CD14-positive monocyte (primary cell): ENCODE data around the gene HSD17B8. TPM values are rescaled to one million over a fixed set of nuclear protein-coding genes. Genes with fewer than 3 reads are reported as not detected.

Experiments
- DNase-seq, 3 donors: peaks; one replicate each; pipeline ENCODE4 v3.0.0-alpha.2; 2011 to 2022
- H2AFZ ChIP-seq: 2 replicates; pipeline ENCODE4 v1.6.0; 2012; ENCODE audit warnings: mild to moderate bottlenecking, low read depth, low read length, inconsistent platforms; ENCODE audit not compliant: insufficient read depth, poor library complexity, severe bottlenecking
- H3K27ac ChIP-seq, 2 donors: 1 replicate in 1 of 2; 2 replicates in 1 of 2; pipeline ENCODE4 v1.5.1; 2012 to 2013; ENCODE audit warnings: low read length in 2 of 2, control low read depth in 1 of 2, inconsistent platforms in 1 of 2, low read depth in 1 of 2, mild to moderate bottlenecking in 1 of 2
- H3K27me3 ChIP-seq, 2 donors: one replicate each; pipeline versions ENCODE4 v1.6.0 to v1.6.1; 2011 to 2013; ENCODE audit warnings: low read length in 2 of 2; ENCODE audit not compliant: control insufficient read depth in 2 of 2, insufficient read depth in 2 of 2
- H3K36me3 ChIP-seq, 2 donors: replicated peaks in 1 of 2; 1 replicate in 1 of 2; 2 replicates in 1 of 2; pipeline versions ENCODE4 v1.5.1 to v1.6.1; 2012 to 2013; ENCODE audit warnings: low read length in 2 of 2, control low read depth in 1 of 2, inconsistent platforms in 1 of 2, mild to moderate bottlenecking in 1 of 2; ENCODE audit not compliant: insufficient read depth in 2 of 2, control insufficient read depth in 1 of 2
- H3K4me1 ChIP-seq, 2 donors: 1 replicate in 1 of 2; 2 replicates in 1 of 2; pipeline versions ENCODE4 v1.5.1 to v1.6.1; 2012 to 2013; ENCODE audit warnings: low read length in 2 of 2, control low read depth in 1 of 2, inconsistent platforms in 1 of 2, mild to moderate bottlenecking in 1 of 2, moderate library complexity in 1 of 2; ENCODE audit not compliant: insufficient read depth in 2 of 2, control insufficient read depth in 1 of 2
- H3K4me2 ChIP-seq: replicated peaks from 2 replicates; pipeline ENCODE3; 2012; ENCODE audit warnings: low read length, moderate library complexity, mild to moderate bottlenecking; ENCODE audit not compliant: poor library complexity, severe bottlenecking; ENCODE audit errors: extremely low read depth
- H3K4me3 ChIP-seq, 3 experiments: fragments of 200-600 bp in 1 of 3; sonication (generic) in 1 of 3; replicated peaks in 1 of 3; 1 replicate in 2 of 3; 2 replicates in 1 of 3; pipeline ENCODE4 v1.5.1; 2011 to 2013; ENCODE audit warnings: low read length in 3 of 3, mild to moderate bottlenecking in 3 of 3, control low read depth in 2 of 3, low read depth in 2 of 3, inconsistent platforms in 1 of 3, moderate library complexity in 1 of 3
- H3K79me2 ChIP-seq: 2 replicates; pipeline ENCODE4 v1.6.0; 2012; ENCODE audit warnings: mild to moderate bottlenecking, control low read depth, inconsistent platforms, low read length, moderate library complexity; ENCODE audit not compliant: insufficient read depth
- H3K9ac ChIP-seq: 2 replicates; pipeline ENCODE4 v1.6.0; 2017; ENCODE audit warnings: low read length, mild to moderate bottlenecking; ENCODE audit not compliant: insufficient read depth, poor library complexity, severe bottlenecking
- H3K9me3 ChIP-seq, 2 donors: replicated peaks in 1 of 2; 1 replicate in 1 of 2; 2 replicates in 1 of 2; pipeline versions ENCODE4 v1.5.1 to v1.6.1; 2012 to 2013; ENCODE audit warnings: low read length in 2 of 2, control low read depth in 1 of 2; ENCODE audit not compliant: control insufficient read depth in 1 of 2, insufficient read depth in 1 of 2
- H4K20me1 ChIP-seq: 2 replicates; pipeline ENCODE4 v1.6.0; 2012; ENCODE audit warnings: mild to moderate bottlenecking, low read length, control low read depth, moderate library complexity; ENCODE audit not compliant: insufficient read depth
- H3K27ac Mint-ChIP-seq, 7 donors: one replicate each; pipeline ENCODE4 v1.8.0; 2020; ENCODE audit warnings: mild to moderate bottlenecking in 7 of 7, mixed read lengths in 7 of 7, moderate library complexity in 6 of 7, inconsistent platforms in 2 of 7
- H3K27me3 Mint-ChIP-seq, 3 donors: one replicate each; pipeline ENCODE4 v1.8.0; 2021 to 2022; ENCODE audit warnings: low read depth in 3 of 3, mild to moderate bottlenecking in 3 of 3, mixed read lengths in 3 of 3, moderate library complexity in 3 of 3, inconsistent platforms in 1 of 3
- H3K36me3 Mint-ChIP-seq, 2 donors: one replicate each; pipeline ENCODE4 v1.8.0; 2020; ENCODE audit warnings: mixed read lengths in 2 of 2, inconsistent platforms in 1 of 2, mild to moderate bottlenecking in 1 of 2
- H3K4me1 Mint-ChIP-seq: one replicate; pipeline ENCODE4 v1.8.0; 2020; ENCODE audit warnings: mild to moderate bottlenecking, mixed read lengths
- H3K4me3 Mint-ChIP-seq, 2 donors: one replicate each; pipeline ENCODE4 v1.8.0; 2020; ENCODE audit warnings: mild to moderate bottlenecking in 2 of 2, mixed read lengths in 2 of 2, moderate library complexity in 1 of 2
- H3K9me3 Mint-ChIP-seq, 7 donors: one replicate each; pipeline ENCODE4 v1.8.0; 2020 to 2022; ENCODE audit warnings: mixed read lengths in 7 of 7, mild to moderate bottlenecking in 6 of 7, moderate library complexity in 6 of 7, inconsistent platforms in 2 of 7
- CTCF ChIP-seq: fragments of 200-600 bp; IDR thresholded peaks from one replicate; pipeline ENCODE4 v1.8.0; 2022; ENCODE audit warnings: antibody characterized with exemption, mild to moderate bottlenecking
- WGBS: methylation state at CpG from one replicate; pipeline ENCODE4 v1.1.5; 2013; ENCODE audit warnings: missing lambda C conversion rate; ENCODE audit not compliant: insufficient coverage; 5-methylcytosine and 5-hydroxymethylcytosine counted together
- intact Hi-C, 2 donors: fragments of 100-400 bp; cut with micrococcal nuclease; formaldehyde crosslinking; loops; one replicate each; pipeline versions ENCODE4 v1.15.0 to v1.15.1; 2023
- polyA plus RNA-seq, 3 donors: library from polyadenylated mRNA; depleted of rRNA in 1 of 3; unstranded in 2 of 3; stranded (reverse) in 1 of 3; fragments of 300-500 nt in 2 of 3; fragments of >200 nt in 1 of 3; fragmentation: Illumina TruSeq in 2 of 3; gene quantifications; 1 replicate in 2 of 3; 2 replicates in 1 of 3; pipeline ENCODE4 v1.2.3, GENCODE V29; 2012 to 2021

Gene HSD17B8
- polyA plus RNA-seq, 3 donors: 3.8 to 10.6 (median 4.7) TPM

- Mint-ChIP-seq H3K4me3 (no peak overlapping the region), H3K27me3 (peaks cover 12 to 20% (median 13%) of the 10 kb centered on the region in 3 donors), H3K27ac (no peak overlapping the region), H3K4me1 (peaks cover 12% of the 10 kb centered on the region), H3K9me3 (no peaks in the 10 kb centered on the region), H3K36me3 (no peaks in the 10 kb centered on the region)
- WGBS: 74% methylated on average over 3 of the region's 6 CpGs
- no peak overlapping the region for H3K9ac ChIP-seq
- no peak overlapping the region for H3K4me3 ChIP-seq
- no peak overlapping the region for H3K4me2 ChIP-seq
- H2AFZ ChIP-seq: no peak overlapping the region
- H3K9me3 ChIP-seq: no peaks in the 10 kb centered on the region
- H3K4me1 ChIP-seq: peaks cover 7 to 12% of the 10 kb centered on the region in 2 donors
- intact Hi-C loops: loop anchor here in 1 of 2 donors (10.0 kb wide), 1 partner anchor 78 kb away; no protein-coding TSS in a partner anchor
- TF ChIP-seq CTCF: no peak
- no peaks in the 10 kb centered on the region for H4K20me1 ChIP-seq
- no peak overlapping the region for H3K27ac ChIP-seq
- DNase-seq: no peak
- no peaks in the 10 kb centered on the region for H3K36me3 ChIP-seq
- no peaks in the 10 kb centered on the region for H3K27me3 ChIP-seq
- H3K79me2 ChIP-seq: no peaks in the 10 kb centered on the region
These were observed 38.1 kb upstream of the HSD17B8 start for GRCh38 chr6:33166363-33166762.

GRCh38 chr6:33166811-33167210 is 37.6 kb upstream of the HSD17B8 start:
- H3K27me3 ChIP-seq: no peaks in the 10 kb centered on the region
- H3K4me1 ChIP-seq: peaks cover 4 to 7% of the 10 kb centered on the region in 2 donors
- no peak overlapping the region for H3K4me3 ChIP-seq
- H3K27me3 Mint-ChIP-seq: peaks cover 12 to 20% (median 15%) of the 10 kb centered on the region in 3 donors
- H3K36me3 ChIP-seq: no peaks in the 10 kb centered on the region
- no peak overlapping the region for H3K27ac Mint-ChIP-seq
- DNase-seq: no peak
- no peaks in the 10 kb centered on the region for H3K36me3 Mint-ChIP-seq
- no peaks in the 10 kb centered on the region for H4K20me1 ChIP-seq
- intact Hi-C loops: loop anchor here in 1 of 2 donors (10.0 kb wide), 1 partner anchor 78 kb away; no protein-coding TSS in a partner anchor
- H3K9me3 ChIP-seq: no peaks in the 10 kb centered on the region
- no peaks in the 10 kb centered on the region for H3K79me2 ChIP-seq
- no peak overlapping the region for H3K27ac ChIP-seq
- no peak for TF ChIP-seq CTCF
- 92% methylated on average over 3 of the region's 7 CpGs for WGBS
- no peak overlapping the region for H3K9ac ChIP-seq
- H3K9me3 Mint-ChIP-seq: no peaks in the 10 kb centered on the region
- peaks cover 8% of the 10 kb centered on the region for H3K4me1 Mint-ChIP-seq
- H3K4me3 Mint-ChIP-seq: no peak overlapping the region
- no peak overlapping the region for H2AFZ ChIP-seq
- no peak overlapping the region for H3K4me2 ChIP-seq
